Upper lobe of left lung (tissue), 6 donors: ENCODE data around the gene MEG3. TPM values are rescaled to one million over a fixed set of nuclear protein-coding genes. Genes with fewer than 3 reads are reported as not detected.

Source experiments
- ATAC-seq, 2 donors: fragments of 200-7000 bp; cut with Tn5 transposase; one replicate each; pipeline ENCODE4 v1.9.1; 2022; ENCODE audit warnings: mild to moderate bottlenecking in 2 of 2, moderate library complexity in 2 of 2; ENCODE audit not compliant: low FRiP score in 2 of 2
- DNase-seq, 2 donors: peaks; one replicate each; pipeline ENCODE4 v3.0.0-alpha.2; 2019 to 2020
- H3K27ac ChIP-seq, 4 donors: fragments of 200-600 bp; sonication (generic); one replicate each; pipeline ENCODE4 v1.5.1; 2016 to 2019
- H3K27me3 ChIP-seq, 4 donors: fragments of 200-600 bp; sonication (generic); one replicate each; pipeline ENCODE4 v1.5.1; 2017 to 2019
- H3K36me3 ChIP-seq, 4 donors: fragments of 200-600 bp; sonication (generic); one replicate each; pipeline ENCODE4 v1.5.1; 2016 to 2019
- H3K4me1 ChIP-seq, 4 donors: fragments of 200-600 bp; sonication (generic); one replicate each; pipeline ENCODE4 v1.5.1; 2018 to 2019
- H3K4me3 ChIP-seq, 4 donors: fragments of 200-600 bp; sonication (generic); one replicate each; pipeline ENCODE4 v1.5.1; 2017 to 2019; ENCODE audit warnings: mild to moderate bottlenecking in 2 of 4, moderate library complexity in 1 of 4
- H3K9me3 ChIP-seq, 4 donors: fragments of 200-600 bp; sonication (generic); one replicate each; pipeline ENCODE4 v1.5.1; 2018 to 2019
- EP300 ChIP-seq, 4 donors: sonication (generic); formaldehyde crosslinking; IDR thresholded peaks; one replicate each; pipeline ENCODE4 v1.5.1; 2017; ENCODE audit warnings: antibody characterized with exemption in 4 of 4, control low read depth in 2 of 4
- POLR2A ChIP-seq, 4 donors: fragments of 450-650 bp; IDR thresholded peaks; one replicate each; pipeline ENCODE4 v1.5.1; 2016 to 2017; ENCODE audit warnings: antibody characterized with exemption in 4 of 4, mild to moderate bottlenecking in 2 of 4
- POLR2AphosphoS5 ChIP-seq, 2 donors: sonication (generic); formaldehyde crosslinking; IDR thresholded peaks; one replicate each; pipeline ENCODE4 v1.5.1; 2017; ENCODE audit warnings: antibody characterized with exemption in 2 of 2
- WGBS, 2 donors: methylation state at CpG; one replicate each; pipeline ENCODE4 v1.1.5; 2017 to 2018; 5-methylcytosine and 5-hydroxymethylcytosine counted together
- total RNA-seq, 6 donors: library from RNA; depleted of rRNA in 4 of 6; stranded (reverse); fragments of >200 nt in 4 of 6; gene quantifications; one replicate each; pipeline versions ENCODE4 v1.1.0 to v1.2.1, GENCODE V29; 2016 to 2021
- TF ChIP-seq, protein P1 (sequence below), 6 experiments: fragments of 450-650 bp in 4 of 6; fragments of 200-600 bp in 2 of 6; sonication (generic) in 2 of 6; IDR thresholded peaks; one replicate each; pipeline ENCODE4 v1.5.1; 2016 to 2019; ENCODE audit warnings: antibody characterized with exemption in 6 of 6
- donor health status: DM: no; HTN: no; CAD: no; lungs with moderate emphysema.
- donor health status: DM: no; HTN: yes; CAD: no; lungs with severe emphysema.

Gene MEG3
- total RNA-seq, 6 donors from 2014 or later = 3.9 to 39.8 (median 17.5) TPM

DNA sequence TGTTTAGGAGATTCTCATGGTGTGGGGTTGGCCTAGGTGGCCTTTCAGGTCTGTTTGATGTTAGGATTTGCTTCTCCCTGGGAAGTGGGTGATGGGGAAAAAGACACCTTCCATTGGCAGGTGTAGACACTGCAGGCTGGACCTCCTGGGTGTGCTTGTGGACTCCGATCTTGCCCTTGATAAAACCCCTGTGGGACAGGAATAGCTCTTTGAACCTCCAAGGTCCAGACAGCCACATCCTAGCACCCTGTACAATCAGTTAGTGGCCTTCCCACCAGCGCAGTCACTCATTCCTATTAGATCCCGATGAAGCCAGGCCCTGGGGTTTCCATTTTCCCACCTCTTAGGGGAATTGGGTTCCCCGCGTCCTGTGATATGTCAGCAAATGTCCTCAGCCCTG, 28.5 kb downstream of the MEG3 start:
- Histone ChIP-seq H3K4me3 (no peak overlapping the region), H3K27ac (no peak overlapping the region), H3K9me3 (no peaks in the 10 kb centered on the region), H3K36me3 (no peaks in the 10 kb centered on the region), H3K27me3 (no peaks in the 10 kb centered on the region), H3K4me1 (no peaks in the 10 kb centered on the region)
- 90 to 92% methylated on average over 5 of the region's 5 CpGs for WGBS, 2 donors
- no peak for DNase-seq
- no peak for ATAC-seq
- TF ChIP-seq POLR2AphosphoS5 (IDR thresholded peaks at IDR 0.05) (no peak), POLR2A (IDR thresholded peaks at IDR 0.05) (no peak), EP300 (IDR thresholded peaks at IDR 0.05) (no peak)
- TF ChIP-seq, protein P1, sequence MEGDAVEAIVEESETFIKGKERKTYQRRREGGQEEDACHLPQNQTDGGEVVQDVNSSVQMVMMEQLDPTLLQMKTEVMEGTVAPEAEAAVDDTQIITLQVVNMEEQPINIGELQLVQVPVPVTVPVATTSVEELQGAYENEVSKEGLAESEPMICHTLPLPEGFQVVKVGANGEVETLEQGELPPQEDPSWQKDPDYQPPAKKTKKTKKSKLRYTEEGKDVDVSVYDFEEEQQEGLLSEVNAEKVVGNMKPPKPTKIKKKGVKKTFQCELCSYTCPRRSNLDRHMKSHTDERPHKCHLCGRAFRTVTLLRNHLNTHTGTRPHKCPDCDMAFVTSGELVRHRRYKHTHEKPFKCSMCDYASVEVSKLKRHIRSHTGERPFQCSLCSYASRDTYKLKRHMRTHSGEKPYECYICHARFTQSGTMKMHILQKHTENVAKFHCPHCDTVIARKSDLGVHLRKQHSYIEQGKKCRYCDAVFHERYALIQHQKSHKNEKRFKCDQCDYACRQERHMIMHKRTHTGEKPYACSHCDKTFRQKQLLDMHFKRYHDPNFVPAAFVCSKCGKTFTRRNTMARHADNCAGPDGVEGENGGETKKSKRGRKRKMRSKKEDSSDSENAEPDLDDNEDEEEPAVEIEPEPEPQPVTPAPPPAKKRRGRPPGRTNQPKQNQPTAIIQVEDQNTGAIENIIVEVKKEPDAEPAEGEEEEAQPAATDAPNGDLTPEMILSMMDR (IDR thresholded peaks at IDR 0.05) = no peak

DNA sequence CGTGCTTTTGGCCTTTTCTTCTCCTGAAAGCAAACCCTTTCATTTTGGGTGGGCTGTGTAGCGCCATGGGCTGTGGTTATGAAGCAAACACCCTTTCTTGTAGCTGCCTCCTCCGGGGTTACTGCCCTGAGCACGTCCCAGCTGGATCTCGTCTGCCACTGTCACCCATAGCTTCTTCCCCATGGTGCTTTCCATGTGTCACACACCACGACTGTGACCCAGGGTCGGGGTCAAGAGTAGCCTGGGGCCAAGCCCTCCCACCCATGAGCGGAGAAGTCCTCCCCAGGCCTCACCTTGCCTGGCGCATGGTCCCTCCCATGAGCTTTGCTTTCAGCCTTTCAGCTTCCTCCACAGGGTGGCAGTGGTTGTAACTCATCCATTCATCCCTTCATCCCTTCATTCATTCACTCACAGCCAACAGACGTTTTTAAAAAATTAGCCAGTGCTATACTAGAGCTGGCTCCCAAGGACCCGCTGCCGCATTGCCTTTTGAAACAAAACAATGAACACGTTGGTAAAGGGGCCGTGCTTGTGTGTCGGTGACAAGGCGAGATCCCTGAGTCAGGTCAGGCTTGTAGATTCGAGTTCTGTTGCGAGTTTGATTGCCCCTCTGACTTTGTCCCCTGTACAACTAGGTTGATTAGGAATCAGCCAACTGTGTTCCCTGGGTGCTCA, 29.5 kb downstream of the MEG3 start:
- DNase-seq (no peak), ATAC-seq (no peak)
- WGBS, 2 donors = 81 to 87% methylated on average over 18 of the region's 18 CpGs

DNA sequence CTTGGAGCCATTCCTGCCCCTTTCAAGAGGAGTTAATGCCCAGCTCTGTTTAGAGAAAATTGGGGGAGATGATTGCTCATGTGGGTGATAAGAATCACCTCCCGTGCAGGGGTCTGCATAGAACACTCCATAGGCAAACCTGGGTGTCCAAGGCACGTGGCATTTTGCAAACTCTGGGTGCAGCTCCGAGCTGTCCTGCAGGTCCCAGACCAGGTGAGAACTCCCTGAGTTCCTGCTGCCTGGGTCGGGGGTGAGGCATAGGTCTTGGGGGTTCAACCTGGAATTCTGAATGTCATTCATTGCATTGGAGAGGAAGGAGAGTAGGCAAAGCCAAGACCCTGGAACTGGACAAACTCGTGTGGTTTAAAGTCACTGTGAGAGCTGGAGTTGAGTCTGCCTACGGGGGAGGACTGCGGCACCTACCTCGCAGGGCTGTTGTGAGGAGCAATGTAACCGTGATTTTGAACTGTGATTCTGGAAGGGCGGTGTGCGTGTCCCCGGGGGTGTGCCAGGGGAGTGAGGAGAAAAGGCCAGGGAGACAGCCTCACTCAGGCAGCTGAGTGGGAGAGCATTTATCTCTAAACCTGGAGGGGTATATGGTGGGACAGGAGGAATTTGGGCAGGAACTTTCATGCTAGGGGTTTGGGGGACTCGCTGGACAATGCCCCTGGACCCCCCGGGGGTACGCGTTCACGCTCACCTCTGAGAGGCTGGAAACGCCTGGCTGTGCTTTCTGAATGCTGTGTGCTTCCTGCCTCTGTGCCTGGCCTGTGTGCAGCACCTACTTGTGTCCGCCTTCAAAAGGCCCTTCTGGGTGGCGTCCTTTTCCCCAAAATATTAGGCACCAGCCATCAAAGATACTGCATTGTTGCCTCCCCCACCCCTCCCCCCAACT, 30.4 kb downstream of the MEG3 start:
- Histone ChIP-seq H3K9me3 (no peaks in the 10 kb centered on the region), H3K4me1 (no peaks in the 10 kb centered on the region), H3K4me3 (no peak overlapping the region), H3K27me3 (no peaks in the 10 kb centered on the region), H3K36me3 (no peaks in the 10 kb centered on the region), H3K27ac (no peak overlapping the region)
- no peak for ATAC-seq
- 81 to 92% methylated on average over 14 to 20 of the region's 20 CpGs for WGBS, 2 donors
- TF ChIP-seq, protein P1 (IDR thresholded peaks at IDR 0.05) = no peak
- TF ChIP-seq POLR2A (IDR thresholded peaks at IDR 0.05) (no peak), POLR2AphosphoS5 (IDR thresholded peaks at IDR 0.05) (no peak), EP300 (IDR thresholded peaks at IDR 0.05) (no peak)
- no peak for DNase-seq

More for the DNA sequence above, 29.5 kb downstream of the MEG3 start:
- TF ChIP-seq POLR2AphosphoS5 (IDR thresholded peaks at IDR 0.05) (no peak), POLR2A (IDR thresholded peaks at IDR 0.05) (no peak), EP300 (IDR thresholded peaks at IDR 0.05) (no peak)
- TF ChIP-seq, protein P1 (IDR thresholded peaks at IDR 0.05) = no peak
- Histone ChIP-seq H3K27ac (no peak overlapping the region), H3K27me3 (no peaks in the 10 kb centered on the region), H3K4me3 (no peak overlapping the region), H3K9me3 (no peaks in the 10 kb centered on the region), H3K36me3 (no peaks in the 10 kb centered on the region), H3K4me1 (no peaks in the 10 kb centered on the region)

DNA sequence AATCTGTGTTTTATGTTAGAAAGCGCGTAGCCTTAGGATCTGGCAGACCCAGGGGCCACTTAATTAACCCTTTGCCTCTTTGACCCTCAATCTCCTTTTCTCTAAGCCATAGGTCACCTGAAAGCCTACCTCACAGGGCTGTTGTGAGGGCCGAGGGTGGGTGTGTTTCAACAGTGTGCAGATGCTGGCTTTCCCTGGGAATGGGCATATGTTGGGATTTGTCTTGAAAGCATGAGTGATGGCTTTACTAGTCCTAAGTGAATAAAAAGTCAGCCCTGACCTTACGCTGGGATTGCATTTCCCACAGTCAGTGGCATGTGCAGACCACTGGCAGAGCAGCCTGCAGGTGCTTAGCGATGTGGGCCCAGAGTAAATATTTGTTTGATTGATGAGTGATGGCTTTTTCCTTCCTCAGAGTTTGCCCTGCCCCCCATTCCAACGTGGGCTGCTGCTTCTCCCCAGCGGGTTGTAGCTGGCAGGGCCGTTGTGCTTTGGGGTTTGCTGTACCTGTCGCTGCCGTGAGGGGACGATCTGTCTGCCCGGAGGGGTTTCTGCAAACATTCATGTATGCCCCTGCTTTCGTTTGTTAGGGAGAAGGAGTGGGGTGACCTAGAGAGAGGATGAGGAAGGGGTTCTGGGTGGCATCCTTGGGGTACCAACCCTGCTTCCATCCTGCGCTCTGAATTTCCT, 31.5 kb downstream of the MEG3 start:
- TF ChIP-seq POLR2AphosphoS5 (IDR thresholded peaks at IDR 0.05) (no peak), POLR2A (IDR thresholded peaks at IDR 0.05) (no peak), EP300 (IDR thresholded peaks at IDR 0.05) (no peak)
- TF ChIP-seq, protein P1 (IDR thresholded peaks at IDR 0.05) = no peak
- ATAC-seq = no peak
- DNase-seq = no peak
- Histone ChIP-seq H3K36me3 (no peaks in the 10 kb centered on the region), H3K27ac (no peak overlapping the region), H3K4me1 (no peaks in the 10 kb centered on the region), H3K27me3 (no peaks in the 10 kb centered on the region), H3K9me3 (no peaks in the 10 kb centered on the region), H3K4me3 (no peak overlapping the region)
- WGBS, 2 donors = 51 to 86% methylated on average over 4 to 14 of the region's 14 CpGs
